Fibroblast of villous mesenchyme (primary cell): ENCODE results near the gene CAB39L. TPM values are rescaled to one million over a fixed set of nuclear protein-coding genes. Genes with fewer than 3 reads are reported as not detected.

Source experiments
- DNase-seq: peaks from one replicate; pipeline ENCODE4 v3.0.0-alpha.2; 2010; ENCODE audit warnings: low read depth
- H3K4me3 ChIP-seq: 2 replicates; pipeline ENCODE4 v1.5.1; 2011; ENCODE audit warnings: low read depth, mild to moderate bottlenecking, low read length
- CTCF ChIP-seq: IDR thresholded peaks from 2 replicates; pipeline ENCODE4 v1.5.1; 2012; ENCODE audit warnings: low read depth, mild to moderate bottlenecking, low read length; ENCODE audit not compliant: insufficient read depth
- total RNA-seq: library from RNA; depleted of rRNA; stranded (reverse); fragments of >200 nt; gene quantifications from 2 replicates; pipeline ENCODE4 v1.2.3, GENCODE V29; 2012

CAB39L gene
- total RNA-seq, 1 donor: 15.1 TPM

- no peak overlapping the region for H3K4me3 ChIP-seq
- TF ChIP-seq CTCF: no peak
- no peak for DNase-seq
These were observed 26.7 kb downstream of the CAB39L start for GRCh38 chr13:49417161-49417560.

- no peak overlapping the region for H3K4me3 ChIP-seq
- no peak for DNase-seq
- TF ChIP-seq CTCF: no peak
These were observed 31.1 kb downstream of the CAB39L start for GRCh38 chr13:49412749-49413148.

GRCh38 chr13:49411353-49411752 is 32.5 kb downstream of the CAB39L start:
- no peak for TF ChIP-seq CTCF
- no peak overlapping the region for H3K4me3 ChIP-seq
- no peak for DNase-seq

- TF ChIP-seq CTCF: no peak
- no peak for DNase-seq
- H3K4me3 ChIP-seq: no peak overlapping the region
These were observed 33.4 kb downstream of the CAB39L start for GRCh38 chr13:49410477-49410876.

- no peak overlapping the region for H3K4me3 ChIP-seq
- DNase-seq: no peak
- no peak for TF ChIP-seq CTCF
These were observed 33.9 kb downstream of the CAB39L start for GRCh38 chr13:49410006-49410405.

- TF ChIP-seq CTCF: no peak
- no peak for DNase-seq
- no peak overlapping the region for H3K4me3 ChIP-seq
These were observed 34.9 kb downstream of the CAB39L start for GRCh38 chr13:49409008-49409407.

GRCh38 chr13:49407936-49408335 is 35.9 kb downstream of the CAB39L start:
- no peak overlapping the region for H3K4me3 ChIP-seq
- no peak for DNase-seq
- TF ChIP-seq CTCF: no peak
